H1 (cell line): Measurements from ENCODE around the gene KLB. TPM values are rescaled to one million over a fixed set of nuclear protein-coding genes. Genes with fewer than 3 reads are reported as not detected.

Experiments
- CTCF ChIA-PET: fragments of 300-600 bp; sonication (Branson Sonifier 250); formaldehyde crosslinking; loops from one replicate; lab custom pipeline; 2021; ENCODE audit not compliant: partially characterized antibody; lab: Charles Lee
- POLR2A ChIA-PET: fragments of 300-600 bp; sonication (Branson Sonifier 250); formaldehyde crosslinking; loops from one replicate; lab custom pipeline; 2021; ENCODE audit warnings: inconsistent platforms; ENCODE audit not compliant: partially characterized antibody; lab: Charles Lee
- DNase-seq, 2 experiments: peaks; one replicate each; pipeline versions ENCODE4 v3.0.0 to v3.0.0-alpha.2; 2010 to 2022; ENCODE audit warnings: low spot score in 2 of 2, low read depth in 1 of 2, mixed read lengths in 1 of 2
- FAIRE-seq: peaks from 2 replicates; lab custom pipeline; 2011; peaks lifted over from hg19 to GRCh38; lab: Jason Lieb, UNC
- H2AFZ ChIP-seq: 2 replicates; pipeline ENCODE4 v1.8.1; 2012; ENCODE audit warnings: low read length, inconsistent platforms
- H2AK5ac ChIP-seq: 2 replicates; pipeline ENCODE4 v1.6.1; 2013; ENCODE audit warnings: low read depth, low read length
- H2BK120ac ChIP-seq: replicated peaks from 2 replicates; pipeline ENCODE3; 2013; ENCODE audit warnings: low read depth, low read length, inconsistent platforms
- H2BK12ac ChIP-seq: 2 replicates; pipeline ENCODE4 v1.6.1; 2013; ENCODE audit warnings: low read depth, low read length
- H2BK15ac ChIP-seq: 2 replicates; pipeline ENCODE4 v1.6.1; 2013; ENCODE audit warnings: low read length
- H2BK20ac ChIP-seq: 2 replicates; pipeline ENCODE4 v1.6.1; 2013; ENCODE audit warnings: low read length
- H2BK5ac ChIP-seq: 2 replicates; pipeline ENCODE4 v1.6.1; 2013; ENCODE audit warnings: low read depth, low read length
- H3K14ac ChIP-seq: 2 replicates; pipeline ENCODE4 v1.6.1; 2013; ENCODE audit warnings: inconsistent platforms; ENCODE audit not compliant: insufficient read length
- H3K18ac ChIP-seq: 2 replicates; pipeline ENCODE4 v1.6.1; 2013; ENCODE audit warnings: low read length; ENCODE audit errors: extremely low read depth
- H3K23ac ChIP-seq: 2 replicates; pipeline ENCODE4 v1.6.1; 2013; ENCODE audit warnings: inconsistent platforms; ENCODE audit not compliant: insufficient read length
- H3K23me2 ChIP-seq: 2 replicates; pipeline ENCODE4 v1.6.1; 2013; ENCODE audit warnings: low read depth, low read length
- H3K27ac ChIP-seq: 2 replicates; pipeline ENCODE4 v1.6.1; 2011; ENCODE audit warnings: low read depth, low read length, inconsistent platforms
- H3K27me3 ChIP-seq, 4 experiments: replicated peaks in 1 of 4; 1 replicate in 1 of 4; 2 replicates in 3 of 4; pipeline versions ENCODE4 v1.6.1 to v1.8.1; 2011 to 2013; ENCODE audit warnings: low read length in 3 of 4, mild to moderate bottlenecking in 3 of 4, inconsistent platforms in 2 of 4, mixed read lengths in 2 of 4, moderate library complexity in 1 of 4; ENCODE audit not compliant: control insufficient read depth in 3 of 4, insufficient read depth in 3 of 4; ENCODE audit errors: extremely low read depth in 1 of 4
- H3K36me3 ChIP-seq, 4 experiments: 2 replicates each; pipeline versions ENCODE4 v1.6.1 to v1.8.1; 2011 to 2013; ENCODE audit warnings: mild to moderate bottlenecking in 4 of 4, low read length in 3 of 4, moderate library complexity in 2 of 4, control low read depth in 1 of 4, inconsistent platforms in 1 of 4; ENCODE audit not compliant: insufficient read depth in 4 of 4, control insufficient read depth in 2 of 4
- H3K4ac ChIP-seq: replicated peaks from 2 replicates; pipeline ENCODE3; 2013; ENCODE audit warnings: low read length, low read depth, mixed read lengths, inconsistent platforms; ENCODE audit not compliant: insufficient read length
- H3K4me1 ChIP-seq, 4 experiments: replicated peaks in 1 of 4; 1 replicate in 1 of 4; 2 replicates in 3 of 4; pipeline versions ENCODE4 v1.6.1 to v1.8.1; 2011 to 2013; ENCODE audit warnings: low read length in 3 of 4, inconsistent platforms in 2 of 4, mixed read lengths in 1 of 4; ENCODE audit not compliant: insufficient read depth in 4 of 4, control insufficient read depth in 3 of 4
- H3K4me2 ChIP-seq, 2 experiments: 2 replicates each; pipeline versions ENCODE4 v1.6.1 to v1.8.1; 2011 to 2013; ENCODE audit warnings: low read depth in 2 of 2, low read length in 2 of 2, control low read depth in 1 of 2, inconsistent platforms in 1 of 2, mild to moderate bottlenecking in 1 of 2; ENCODE audit not compliant: insufficient read depth in 1 of 2
- H3K4me3 ChIP-seq, 4 experiments: fragments of 200-600, 300-600 bp in 1 of 4; sonication (generic), shearing (Covaris generic), sonication (Bioruptor Twin) in 1 of 4; 2 replicates each; pipeline versions ENCODE4 v1.5.1 to v1.8.1; 2011 to 2016; ENCODE audit warnings: low read length in 4 of 4, low read depth in 3 of 4, control low read depth in 2 of 4, inconsistent platforms in 2 of 4, mild to moderate bottlenecking in 2 of 4, mixed read lengths in 1 of 4, moderate library complexity in 1 of 4; ENCODE audit not compliant: insufficient read depth in 2 of 4; ENCODE audit errors: extremely low read depth in 1 of 4
- H3K56ac ChIP-seq: replicated peaks from 2 replicates; pipeline ENCODE3; 2013; ENCODE audit warnings: low read depth, mild to moderate bottlenecking, mixed read lengths, low read length, inconsistent platforms; ENCODE audit not compliant: insufficient read length
- H3K79me1 ChIP-seq: 2 replicates; pipeline ENCODE4 v1.6.1; 2013; ENCODE audit warnings: low read depth, low read length, control low read depth
- H3K79me2 ChIP-seq, 2 experiments: 2 replicates each; pipeline versions ENCODE4 v1.6.1 to v1.8.1; 2012 to 2013; ENCODE audit warnings: low read length in 2 of 2, mild to moderate bottlenecking in 2 of 2, inconsistent platforms in 1 of 2; ENCODE audit not compliant: insufficient read depth in 2 of 2, control insufficient read depth in 1 of 2
- H3K9ac ChIP-seq, 4 experiments: replicated peaks in 1 of 4; 1 replicate in 1 of 4; 2 replicates in 3 of 4; pipeline versions ENCODE4 v1.6.1 to v1.8.1; 2011 to 2013; ENCODE audit warnings: low read depth in 3 of 4, low read length in 3 of 4, control low read depth in 2 of 4, mild to moderate bottlenecking in 2 of 4, moderate library complexity in 2 of 4, inconsistent platforms in 1 of 4; ENCODE audit errors: extremely low read depth in 1 of 4
- H3K9me3 ChIP-seq, 2 experiments: 2 replicates each; pipeline versions ENCODE4 v1.6.1 to v1.8.1; 2012 to 2013; ENCODE audit warnings: mild to moderate bottlenecking in 2 of 2, moderate library complexity in 2 of 2, control low read depth in 1 of 2, inconsistent platforms in 1 of 2, low read depth in 1 of 2, low read length in 1 of 2, mixed read lengths in 1 of 2; ENCODE audit not compliant: insufficient read depth in 2 of 2
- H4K20me1 ChIP-seq, 2 experiments: replicated peaks in 1 of 2; 2 replicates each; pipeline versions ENCODE3 to v1.8.1; 2011 to 2013; ENCODE audit warnings: inconsistent platforms in 2 of 2, low read length in 2 of 2, mild to moderate bottlenecking in 1 of 2; ENCODE audit not compliant: insufficient read depth in 2 of 2, control insufficient read depth in 1 of 2
- H4K5ac ChIP-seq: 2 replicates; pipeline ENCODE4 v1.6.1; 2013; ENCODE audit warnings: low read length, low read depth, mixed read lengths, inconsistent platforms; ENCODE audit not compliant: insufficient read length
- H4K8ac ChIP-seq: 2 replicates; pipeline ENCODE4 v1.8.0; 2013; ENCODE audit warnings: mild to moderate bottlenecking, moderate library complexity, low read length, inconsistent platforms; ENCODE audit not compliant: insufficient read depth; ENCODE audit errors: extremely low read depth
- H4K91ac ChIP-seq: replicated peaks from 2 replicates; pipeline ENCODE3; 2013; ENCODE audit warnings: low read length, mixed read lengths, inconsistent platforms; ENCODE audit not compliant: insufficient read length
- CHD1 ChIP-seq: IDR thresholded peaks from 2 replicates; pipeline ENCODE4 v1.6.1; 2012; ENCODE audit warnings: low read depth, low read length, improper control_type of control experiment
- CHD2 ChIP-seq: IDR thresholded peaks from 2 replicates; pipeline ENCODE4 v1.6.1; 2012; ENCODE audit warnings: low read length, improper control_type of control experiment
- CTBP2 ChIP-seq: IDR thresholded peaks from 2 replicates; pipeline ENCODE4 v1.7.0; 2011; ENCODE audit warnings: borderline replicate concordance, mild to moderate bottlenecking, moderate library complexity, mixed read lengths, low read length; ENCODE audit not compliant: insufficient read depth, insufficient read length
- EP300 ChIP-seq, 2 experiments: IDR thresholded peaks; 1 replicate in 1 of 2; 2 replicates in 1 of 2; pipeline ENCODE4 v1.6.1; 2011 to 2012; ENCODE audit warnings: low read depth in 2 of 2, low read length in 2 of 2, mild to moderate bottlenecking in 2 of 2, borderline replicate concordance in 1 of 2, inconsistent platforms in 1 of 2, moderate library complexity in 1 of 2
- JUN ChIP-seq: IDR thresholded peaks from 2 replicates; pipeline ENCODE4 v1.6.1; 2011; ENCODE audit warnings: low read depth, mild to moderate bottlenecking, improper control_type of control experiment, low read length
- PHF8 ChIP-seq: fragments of 200-600 bp; sonication (generic); conservative IDR thresholded peaks from 2 replicates; pipeline ENCODE4 v1.7.1; 2012; ENCODE audit warnings: low read depth, mild to moderate bottlenecking, inconsistent platforms, low read length, moderate library complexity
- POLR2A ChIP-seq, 2 experiments: IDR thresholded peaks; 1 replicate in 1 of 2; 2 replicates in 1 of 2; pipeline ENCODE4 v1.6.1; 2011; ENCODE audit warnings: low read depth in 2 of 2, low read length in 2 of 2, mild to moderate bottlenecking in 2 of 2; ENCODE audit errors: control extremely low read depth in 1 of 2
- POU5F1 ChIP-seq: IDR thresholded peaks from 2 replicates; pipeline ENCODE4 v1.6.1; 2011; ENCODE audit warnings: low read depth, mild to moderate bottlenecking, low read length, moderate library complexity
- SP1 ChIP-seq: IDR thresholded peaks from 2 replicates; pipeline ENCODE4 v1.6.1; 2011; ENCODE audit warnings: low read depth, low read length
- TAF1 ChIP-seq: IDR thresholded peaks from 2 replicates; pipeline ENCODE4 v1.6.1; 2011; ENCODE audit warnings: mild to moderate bottlenecking, low read depth, low read length
- TBP ChIP-seq: IDR thresholded peaks from 2 replicates; pipeline ENCODE4 v1.6.1; 2011; ENCODE audit warnings: low read depth, low read length, improper control_type of control experiment
- WGBS, 2 experiments: shearing (Covaris generic) in 1 of 2; methylation state at CpG; one replicate each; pipeline versions ENCODE4 v1.1.6 to v1.1.7; 2013 to 2015; ENCODE audit warnings: low lambda C conversion rate in 2 of 2, mixed read lengths in 2 of 2, inconsistent platforms in 1 of 2, low coverage in 1 of 2, missing lambda C conversion rate in 1 of 2; ENCODE audit not compliant: insufficient replicate concordance in 2 of 2, insufficient coverage in 1 of 2, insufficient read length in 1 of 2; ENCODE audit errors: extremely low coverage in 1 of 2, missing lambda C conversion rate in 1 of 2; 5-methylcytosine and 5-hydroxymethylcytosine counted together
- polyA plus RNA-seq, 7 experiments: library from polyadenylated mRNA; depleted of rRNA in 3 of 7; stranded (reverse) in 5 of 7; unstranded in 2 of 7; fragments of >200 nt in 5 of 7; fragments of 200-250 nt in 2 of 7; gene quantifications; 1 replicate in 5 of 7; 2 replicates in 1 of 7; 4 replicates in 1 of 7; pipeline versions ENCODE4 v1.2.1 to v1.2.3, GENCODE V29; 2011 to 2013; ENCODE audit warnings: missing spikeins in 2 of 7, mixed read lengths in 2 of 7
- total RNA-seq: library from RNA; stranded (reverse); fragmentation: NEBNext Ultra II Directional; extraction: Animal tissue kit (Norgen Biotek cat#: 25700); gene quantifications from 2 replicates; pipeline ENCODE4 v1.2.1, GENCODE V29; 2021
- TF ChIP-seq, protein P1 (sequence below): IDR thresholded peaks from 2 replicates; pipeline ENCODE4 v1.6.1; 2012; ENCODE audit warnings: inconsistent platforms

KLB gene
- total and polyA plus RNA-seq, 2 of the 8 experiments (the other 6 are each of a cell fraction or from before 2014, with no cell fraction given) = 0.03 TPM; not detected in 1

DNA sequence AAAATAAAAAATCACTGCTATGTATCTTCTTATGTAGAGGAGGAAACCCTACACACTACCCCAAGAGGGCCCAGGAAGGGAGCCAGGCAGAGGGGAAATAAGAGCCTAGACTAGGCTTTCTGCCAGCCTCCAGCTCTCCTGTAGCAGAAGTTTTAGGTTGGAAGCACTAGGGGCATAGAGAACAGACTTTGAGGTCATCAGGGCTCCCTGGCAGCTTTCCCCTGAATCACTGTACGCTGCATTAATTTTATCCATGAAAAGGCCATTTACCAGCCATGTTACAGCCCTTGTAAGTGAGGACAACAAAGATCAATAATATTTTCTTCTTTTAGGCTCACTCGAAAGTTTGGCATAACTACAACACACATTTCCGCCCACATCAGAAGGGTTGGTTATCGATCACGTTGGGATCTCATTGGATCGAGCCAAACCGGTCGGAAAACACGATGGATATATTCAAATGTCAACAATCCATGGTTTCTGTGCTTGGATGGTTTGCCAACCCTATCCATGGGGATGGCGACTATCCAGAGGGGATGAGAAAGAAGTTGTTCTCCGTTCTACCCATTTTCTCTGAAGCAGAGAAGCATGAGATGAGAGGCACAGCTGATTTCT is 27.3 kb downstream of the KLB start:
- H3K18ac ChIP-seq = no peak overlapping the region
- H3K9ac ChIP-seq = no peak overlapping the region
- H3K4me2 ChIP-seq = no peak overlapping the region
- H2AFZ ChIP-seq = no peak overlapping the region
- DNase-seq = no peak
- H4K20me1 ChIP-seq = peaks cover 0 to 1% of the 10 kb centered on the region in 2 experiments
- H4K91ac ChIP-seq = no peak overlapping the region
- no peak overlapping the region for H3K27ac ChIP-seq
- no peak overlapping the region for H3K4ac ChIP-seq
- H4K8ac ChIP-seq = no peak overlapping the region
- FAIRE-seq = no peak
- no peaks in the 10 kb centered on the region for H3K4me1 ChIP-seq
- H3K27me3 ChIP-seq = no peaks in the 10 kb centered on the region
- TF ChIP-seq PHF8 (no peak), CHD1 (no peak), POU5F1 (no peak), TAF1 (no peak), EP300 (IDR thresholded peaks at IDR 0.05; ENCODE audit: borderline replicate concordance in 1 of 2, low read depth in 2 of 2, low read length in 2 of 2) (no peak), SP1 (no peak), CHD2 (no peak), POLR2A (IDR thresholded peaks at IDR 0.05; ENCODE audit: control extremely low read depth in 1 of 2, low read depth in 2 of 2, low read length in 2 of 2) (no peak), CTBP2 (no peak), JUN (no peak), TBP (no peak)
- TF ChIP-seq, protein P1, sequence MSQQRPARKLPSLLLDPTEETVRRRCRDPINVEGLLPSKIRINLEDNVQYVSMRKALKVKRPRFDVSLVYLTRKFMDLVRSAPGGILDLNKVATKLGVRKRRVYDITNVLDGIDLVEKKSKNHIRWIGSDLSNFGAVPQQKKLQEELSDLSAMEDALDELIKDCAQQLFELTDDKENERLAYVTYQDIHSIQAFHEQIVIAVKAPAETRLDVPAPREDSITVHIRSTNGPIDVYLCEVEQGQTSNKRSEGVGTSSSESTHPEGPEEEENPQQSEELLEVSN = no peak
- ChIA-PET POLR2A (interaction anchor here (0.6 to 1.0 kb wide), 3 partner anchors 17 to 190 kb away, joined by 3 to 4 read pairs (median 3); no protein-coding TSS in a partner anchor), CTCF (interaction anchor here (0.6 to 1.0 kb wide), 2 partner anchors 50 to 647 kb away, joined by 3 to 4 read pairs; no protein-coding TSS in a partner anchor)
- no peaks in the 10 kb centered on the region for H3K23me2 ChIP-seq
- H3K4me3 ChIP-seq = no peak overlapping the region
- H3K36me3 ChIP-seq = no peaks in the 10 kb centered on the region
- H2BK15ac ChIP-seq = no peak overlapping the region
- no peak overlapping the region for H3K56ac ChIP-seq
- no peak overlapping the region for H3K14ac ChIP-seq
- no peak overlapping the region for H3K23ac ChIP-seq
- no peaks in the 10 kb centered on the region for H3K79me2 ChIP-seq
- H3K79me1 ChIP-seq = no peaks in the 10 kb centered on the region
- H2AK5ac ChIP-seq = no peak overlapping the region
- H2BK5ac ChIP-seq = no peak overlapping the region
- H4K5ac ChIP-seq = no peak overlapping the region
- H3K9me3 ChIP-seq = no peaks in the 10 kb centered on the region
- H2BK12ac ChIP-seq = no peak overlapping the region
- WGBS, 2 experiments = 93% methylated on average over 11 of the region's 11 CpGs; no CpG with 5 or more reads in 1 of the 2 experiments
- H2BK20ac ChIP-seq = no peak overlapping the region
- H2BK120ac ChIP-seq = no peak overlapping the region
